Fibroblast of skin of right quadriceps (primary cell): ENCODE measurements around the gene P2RX3.
A peak's percentile ranks its signal among the peaks of the same experiment; 100 is the strongest.
"Not testable (repeated sequence)": the region's sequence is repeated elsewhere in the genome, so short reads cannot be mapped to it uniquely, and the experiment has no call there.

Experiments
- DNase-seq: peaks from one replicate; pipeline ENCODE4 v3.0.0-alpha.2; 2013

The P2RX3 gene

DNA sequence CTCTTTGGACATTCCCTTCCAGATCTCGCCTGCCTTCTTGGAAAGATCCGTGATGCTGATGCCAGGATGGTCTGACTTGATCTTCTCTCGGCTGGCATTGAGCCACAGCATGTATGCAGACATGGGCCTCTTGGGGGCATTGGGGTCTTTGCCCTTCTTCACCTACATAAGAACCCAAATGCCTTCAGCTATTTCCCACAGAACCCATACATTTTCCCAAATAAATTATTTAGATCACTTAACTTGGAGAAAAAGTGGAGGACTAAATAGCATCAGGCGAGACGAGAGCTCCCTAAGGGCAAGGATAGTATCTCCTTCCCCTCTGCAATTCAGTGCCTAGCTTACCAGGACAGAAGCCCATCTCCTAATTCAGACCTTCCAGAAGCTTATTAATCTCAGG lies 10.4 kb upstream of the P2RX3 start:
- no peak for DNase-seq

DNA sequence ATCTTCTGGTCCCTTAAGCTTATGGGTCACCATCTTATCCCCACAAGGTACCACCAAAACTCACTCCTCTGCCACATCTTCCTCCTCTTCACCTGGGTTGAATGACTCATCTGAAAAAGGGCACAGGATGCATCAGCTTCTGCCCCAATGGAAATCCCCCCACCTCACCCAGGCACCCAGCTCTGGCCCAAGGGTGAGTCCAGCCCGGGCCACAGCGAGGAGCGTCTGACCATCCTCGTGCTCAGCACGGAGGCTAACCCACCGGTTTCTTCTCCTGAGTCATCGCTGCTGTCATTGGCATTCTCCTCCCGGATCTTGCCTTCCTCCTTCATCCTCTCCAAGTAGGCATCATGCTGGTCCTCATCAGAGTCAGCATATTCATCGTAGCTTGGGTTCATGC lies 8.1 kb upstream of the P2RX3 start:
- DNase-seq, result no peak

- DNase-seq, result no peak
These were observed 6.4 kb upstream of the P2RX3 start for GRCh38 chr11:57331720-57332119.

- no peak for DNase-seq
These were observed 5.3 kb upstream of the P2RX3 start for GRCh38 chr11:57332694-57333440.

- DNase-seq, result no peak
These were observed 3.2 kb upstream of the P2RX3 start for GRCh38 chr11:57335023-57335342.

DNA sequence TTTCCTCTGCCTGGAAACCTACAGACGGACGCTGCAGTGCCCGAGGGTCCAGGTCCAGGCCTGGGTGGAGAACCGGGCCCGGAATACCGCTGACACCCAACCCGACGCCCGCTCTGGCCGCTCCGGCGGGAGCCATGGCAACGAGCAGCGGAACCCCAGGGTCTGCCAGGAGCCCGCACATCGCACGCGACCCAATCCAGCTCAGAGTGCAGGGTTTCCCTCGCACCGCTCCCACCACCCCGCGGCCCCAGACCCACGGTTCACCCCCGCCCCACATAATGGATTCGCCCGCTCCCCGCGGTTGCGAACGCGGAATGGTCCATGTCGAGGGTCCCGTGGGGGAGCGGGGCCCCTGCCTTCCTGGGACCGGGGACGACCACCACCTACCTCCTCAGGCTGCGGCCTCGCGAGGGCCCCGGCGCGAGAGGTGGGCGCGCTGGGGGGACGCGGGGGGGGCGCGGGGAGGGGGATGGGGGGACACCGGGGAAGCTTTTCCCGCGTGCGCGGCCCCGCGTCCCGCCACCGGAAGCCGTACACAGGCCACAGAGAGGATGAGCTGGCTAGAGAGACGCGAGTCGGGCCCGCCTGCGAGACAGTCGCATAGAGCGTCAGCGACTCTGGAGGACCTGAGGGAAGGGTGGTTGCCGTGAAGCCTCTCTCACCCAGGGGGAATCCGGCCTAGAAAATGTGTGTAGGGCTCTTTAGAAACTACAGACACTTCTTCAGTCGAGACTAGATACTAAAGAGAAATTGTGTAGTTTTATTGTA lies 2.6 kb upstream of the P2RX3 start, which contains the start of gene SSRP1:
Gene SSRP1 (minus strand): TSS at position 550 of the 768 bp plus-strand sequence. CDS start 771 bp downstream, outside the sequence.
- DNase-seq, result peak; percentile 89

DNA sequence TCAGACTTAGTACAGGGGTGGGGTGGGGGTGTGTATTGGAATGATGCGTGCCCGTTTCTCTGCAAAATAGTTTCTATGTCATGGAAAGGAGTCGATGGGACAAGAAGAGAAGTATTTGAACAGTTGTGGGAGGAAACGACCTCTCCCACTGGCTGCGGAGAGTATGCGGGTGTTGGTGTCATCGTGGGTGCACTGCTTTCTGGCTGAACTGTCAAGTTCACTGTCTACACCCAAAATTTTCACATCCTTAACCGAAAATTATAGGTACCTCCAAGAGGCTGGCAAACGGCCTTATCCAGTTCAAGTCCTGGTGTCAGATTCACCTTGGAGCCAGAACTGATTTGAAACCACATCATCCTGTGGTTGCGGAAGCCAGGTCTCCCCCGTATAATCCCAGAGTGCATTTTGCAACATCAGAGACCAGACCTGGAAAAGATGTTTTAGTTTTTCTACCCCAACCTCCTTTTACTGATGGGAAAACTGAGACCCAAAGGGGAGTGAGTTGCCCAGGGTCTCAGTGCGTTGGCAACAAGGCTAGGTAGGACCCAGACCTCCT lies 2.0 kb upstream of the P2RX3 start:
- no peak for DNase-seq

GRCh38 chr11:57336856-57337255 lies 1.3 kb upstream of the P2RX3 start:
- DNase-seq, result not testable (repeated sequence)

DNA sequence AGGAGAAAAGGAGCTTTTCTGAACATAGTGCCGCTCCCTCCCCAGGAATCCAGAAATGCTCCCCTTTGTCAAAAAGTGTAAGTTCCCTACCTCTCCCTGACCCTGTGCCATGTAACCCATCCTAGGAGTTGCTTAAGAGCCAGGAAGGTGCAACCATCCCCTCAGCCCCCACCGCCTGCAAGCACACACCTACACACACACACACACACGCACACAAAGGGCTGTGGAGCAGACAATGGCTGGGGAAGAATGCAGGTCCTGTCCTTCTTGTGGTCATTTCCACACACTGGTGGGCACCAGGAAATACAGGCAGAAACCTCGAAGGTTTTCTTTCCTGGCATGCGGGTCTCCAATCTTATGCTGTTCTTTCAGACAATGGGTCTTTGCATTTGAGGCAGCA lies 1.2 kb downstream of the P2RX3 start:
- DNase-seq, result no peak

DNA sequence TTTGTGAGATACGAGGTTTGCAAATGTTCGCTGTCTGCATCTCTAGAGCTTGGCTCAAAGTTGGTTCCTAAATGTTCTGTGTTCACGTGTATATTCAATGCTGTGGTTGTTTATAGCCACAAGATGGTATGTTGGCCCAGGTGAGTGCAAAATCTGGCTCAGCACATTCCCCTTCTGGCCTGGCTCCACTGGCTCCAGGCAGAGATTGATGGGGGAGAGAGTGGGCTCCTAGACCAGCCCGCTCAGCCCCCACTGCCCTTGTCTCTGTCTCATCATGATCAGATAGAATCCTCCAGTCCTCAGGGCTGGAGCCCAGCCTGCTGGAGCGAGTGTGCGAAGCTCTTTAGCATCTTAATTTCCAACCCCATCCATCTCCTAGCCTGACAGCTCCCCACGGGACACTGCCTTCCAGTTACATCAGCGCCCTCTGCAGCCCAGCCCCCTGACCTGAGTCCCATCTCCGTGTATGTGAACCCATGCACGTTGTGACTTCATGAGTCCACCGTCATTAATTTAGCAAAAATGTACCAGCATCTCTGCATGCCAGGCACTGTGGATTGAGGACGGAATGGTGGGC lies 2.0 kb downstream of the P2RX3 start:
- peak; percentile 33 for DNase-seq

DNA sequence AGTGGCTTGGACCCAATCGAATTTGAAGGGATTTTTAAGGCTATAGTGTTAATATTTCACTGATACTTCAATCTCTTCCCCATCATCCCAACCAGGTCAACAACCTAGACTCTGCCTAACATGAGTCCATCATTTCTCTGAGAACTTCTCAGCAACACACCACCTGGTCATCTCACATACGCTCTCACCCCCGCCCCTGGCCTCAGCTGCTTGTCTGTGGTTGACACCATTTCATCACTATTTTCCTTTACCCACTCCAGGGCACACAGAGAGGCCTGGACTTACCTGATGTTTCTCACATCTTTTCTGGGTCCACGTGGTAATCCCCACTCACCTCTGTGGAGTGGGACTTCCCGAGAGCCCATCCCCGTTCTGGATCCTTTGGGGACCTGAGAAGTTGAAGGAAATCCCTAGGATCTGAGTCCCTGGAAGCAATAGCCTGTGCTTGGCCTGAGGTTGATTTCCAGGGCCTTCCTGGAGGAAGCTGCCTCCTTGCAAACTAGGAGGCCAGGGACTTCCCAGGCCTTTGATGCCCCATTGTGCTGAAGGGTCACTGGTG lies 3.2 kb downstream of the P2RX3 start:
- DNase-seq, result no peak

GRCh38 chr11:57342702-57343101 lies 4.5 kb downstream of the P2RX3 start:
- no peak for DNase-seq

DNA sequence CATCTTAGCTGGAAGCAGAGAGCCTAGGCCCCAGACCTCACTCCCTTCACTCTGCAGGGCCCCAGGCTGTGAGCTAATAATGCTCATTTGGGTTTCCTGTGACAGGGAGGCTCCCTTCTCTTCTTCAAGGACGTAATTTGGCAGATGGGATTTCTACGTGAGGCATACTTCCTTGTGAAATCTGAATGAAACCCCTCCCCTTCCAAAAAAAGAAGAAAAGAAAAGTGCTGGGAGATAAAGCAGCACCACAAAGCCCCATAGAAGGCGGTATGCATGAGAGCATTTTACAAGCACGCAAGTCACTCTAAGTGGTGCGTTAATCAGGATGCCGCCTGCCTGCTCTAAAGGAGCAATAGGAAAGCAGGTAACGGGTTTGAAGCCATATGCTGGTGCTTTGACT lies 5.7 kb downstream of the P2RX3 start:
- no peak for DNase-seq

DNA sequence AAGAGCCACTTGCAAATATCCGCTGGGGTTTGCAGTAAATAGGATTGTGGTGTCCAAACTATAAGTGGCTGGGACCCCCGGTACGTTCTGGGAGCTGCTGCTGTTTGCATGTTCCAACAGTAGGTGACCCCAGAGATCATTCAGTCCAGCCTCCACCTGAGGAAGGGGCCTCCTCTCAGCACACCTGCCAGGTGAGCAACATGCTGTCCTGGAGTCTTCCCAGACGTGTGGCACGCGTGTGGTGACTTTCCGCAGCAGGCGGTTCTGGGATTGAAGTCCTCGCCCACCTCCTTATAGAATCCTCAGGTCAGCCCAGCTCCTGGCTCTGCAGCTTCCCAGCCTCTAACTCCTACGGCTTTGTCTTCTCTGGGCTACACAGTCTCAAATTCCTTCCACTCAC lies 6.7 kb downstream of the P2RX3 start:
- no peak for DNase-seq

DNA sequence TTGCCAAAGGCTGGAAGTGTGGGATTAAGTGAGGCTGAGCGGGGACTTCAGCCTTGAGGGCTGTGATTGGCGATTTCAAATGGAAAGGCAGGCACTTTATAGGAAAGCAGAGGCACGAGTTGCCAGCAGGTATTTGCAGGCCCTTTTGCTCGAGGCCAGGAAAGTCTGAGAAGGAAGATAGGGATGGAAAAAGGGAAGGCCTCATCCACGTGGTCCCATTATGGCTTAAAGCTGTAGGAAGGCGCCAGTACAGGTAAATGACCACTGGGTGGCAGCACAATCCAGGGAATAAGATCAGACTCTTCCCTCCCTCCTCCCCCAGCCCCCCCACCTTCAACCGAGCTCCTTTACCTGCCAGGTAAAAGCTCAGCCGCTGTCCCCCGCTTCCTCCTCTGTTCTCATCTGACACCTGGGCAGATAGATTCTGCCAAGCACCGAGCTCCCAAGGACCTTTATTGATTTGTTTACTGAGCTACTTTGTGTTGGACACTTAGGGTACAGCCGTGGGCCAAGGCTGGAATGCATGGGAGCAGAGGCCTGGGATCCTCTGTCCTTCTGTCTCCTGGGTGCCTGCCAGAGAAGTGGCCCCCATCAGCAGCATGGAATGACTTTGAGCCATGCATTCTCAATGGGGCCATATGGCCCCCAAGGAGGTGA lies 7.5 kb downstream of the P2RX3 start:
- DNase-seq, result peak; percentile 59

DNA sequence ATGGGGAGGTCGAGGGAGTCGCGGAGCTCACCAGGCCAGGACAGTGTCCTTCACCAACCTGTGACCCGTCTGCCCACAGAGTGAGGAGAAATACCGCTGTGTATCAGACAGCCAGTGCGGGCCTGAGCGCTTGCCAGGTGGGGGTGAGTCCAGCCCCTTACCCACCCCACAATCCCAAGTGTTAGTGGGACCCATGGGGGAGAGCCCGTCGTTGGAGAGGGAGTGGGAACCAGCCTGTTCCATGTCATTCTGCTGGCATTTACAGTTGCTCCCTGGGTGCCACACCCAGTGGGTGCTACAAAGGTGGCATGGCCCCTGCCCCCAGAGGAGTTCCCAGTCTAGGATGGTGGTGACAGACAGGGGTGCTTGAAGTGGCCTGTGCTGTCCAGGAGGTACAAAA lies 9.2 kb downstream of the P2RX3 start:
- no peak for DNase-seq

DNA sequence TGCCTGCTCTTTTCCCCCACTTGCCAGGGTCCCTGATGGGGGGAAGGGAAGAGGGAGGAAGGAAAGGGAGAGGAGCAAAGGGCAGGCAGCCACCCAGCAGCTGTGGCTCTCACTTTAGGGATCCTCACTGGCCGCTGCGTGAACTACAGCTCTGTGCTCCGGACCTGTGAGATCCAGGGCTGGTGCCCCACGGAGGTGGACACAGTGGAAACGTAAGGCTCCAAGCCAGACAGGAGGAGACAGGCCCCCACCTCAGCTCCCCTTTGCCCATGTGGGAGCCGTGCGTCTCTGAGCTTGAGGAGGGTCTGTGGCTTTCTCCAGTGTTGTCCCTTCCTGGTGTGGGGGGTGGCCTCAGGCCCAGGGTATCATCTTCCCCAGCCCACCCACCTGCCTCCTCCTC lies 9.9 kb downstream of the P2RX3 start:
- DNase-seq, result no peak

- no peak for DNase-seq
These were observed 10.6 kb downstream of the P2RX3 start for GRCh38 chr11:57348636-57349313.

- DNase-seq, result peak; percentile 21
These were observed 11.5 kb downstream of the P2RX3 start for GRCh38 chr11:57349491-57350274.

- no peak for DNase-seq
These were observed 14.9 kb downstream of the P2RX3 start for GRCh38 chr11:57353036-57353435.

- no peak for DNase-seq
These were observed 15.3 kb downstream of the P2RX3 start for GRCh38 chr11:57353446-57353845.

DNA sequence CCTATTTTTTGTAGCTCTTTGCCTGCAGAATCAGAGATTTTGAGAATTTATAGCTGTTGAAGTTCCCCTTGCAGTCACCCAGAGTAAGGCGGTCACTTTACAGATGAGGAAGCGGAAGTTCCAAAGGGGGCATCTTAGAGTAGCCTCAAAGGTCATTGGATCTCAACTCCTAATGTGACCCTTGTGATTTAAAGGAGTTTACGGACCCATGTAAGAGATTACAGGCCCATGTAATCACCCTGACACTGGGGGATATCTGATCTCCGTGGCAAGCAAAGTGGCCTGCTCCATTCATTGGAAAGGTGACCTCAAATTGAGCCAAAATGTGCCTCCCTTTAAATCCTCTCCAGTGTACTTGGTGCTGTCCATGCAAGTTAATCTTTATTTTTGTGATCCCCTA lies 15.7 kb downstream of the P2RX3 start:
- DNase-seq, result no peak
